Neutrophil (primary cell): Measurements from ENCODE around the gene KLF16.

Experiments used
- H3K27ac ChIP-seq: fragments of 200-600 bp; sonication (generic); 2 replicates; pipeline ENCODE4 v1.5.1; 2016; ENCODE audit warnings: mild to moderate bottlenecking, moderate library complexity
- H3K27me3 ChIP-seq: fragments of 200-600 bp; sonication (generic); 2 replicates; pipeline ENCODE4 v1.6.0; 2016; ENCODE audit warnings: mild to moderate bottlenecking
- H3K36me3 ChIP-seq: fragments of 200-600 bp; sonication (generic); 2 replicates; pipeline ENCODE4 v1.5.1; 2017
- H3K4me1 ChIP-seq, 2 experiments: fragments of 200-600 bp in 1 of 2; sonication (generic) in 1 of 2; 1 replicate in 1 of 2; 2 replicates in 1 of 2; pipeline versions ENCODE4 v1.5.1 to v1.6.1; 2013 to 2016; ENCODE audit warnings: low read depth in 1 of 2, low read length in 1 of 2, mild to moderate bottlenecking in 1 of 2, moderate library complexity in 1 of 2; ENCODE audit not compliant: control insufficient read depth in 1 of 2, insufficient read depth in 1 of 2
- H3K4me3 ChIP-seq, 2 experiments: fragments of 200-600 bp in 1 of 2; sonication (generic) in 1 of 2; 1 replicate in 1 of 2; 2 replicates in 1 of 2; pipeline ENCODE4 v1.5.1; 2013 to 2016; ENCODE audit warnings: low read depth in 1 of 2, low read length in 1 of 2, mild to moderate bottlenecking in 1 of 2, moderate library complexity in 1 of 2
- H3K9me3 ChIP-seq: fragments of 200-600 bp; sonication (generic); 2 replicates; pipeline ENCODE4 v1.5.1; 2016
- CTCF ChIP-seq: fragments of 200-600 bp; sonication (generic); IDR thresholded peaks from 2 replicates; pipeline ENCODE4 v1.5.1; 2016; ENCODE audit warnings: antibody characterized with exemption

Gene KLF16

GRCh38 chr19:1830568-1830967 is 32.8 kb downstream of the KLF16 start:
- H3K36me3 ChIP-seq = peaks cover 52% of the 10 kb centered on the region
- H3K4me1 ChIP-seq = no peaks in the 10 kb centered on the region
- no peak overlapping the region for H3K4me3 ChIP-seq

GRCh38 chr19:1829958-1830357 is 33.4 kb downstream of the KLF16 start:
- Histone ChIP-seq H3K9me3 (no peaks in the 10 kb centered on the region), H3K4me3 (no peak overlapping the region), H3K27ac (no peak overlapping the region), H3K27me3 (no peaks in the 10 kb centered on the region), H3K36me3 (peaks cover 53% of the 10 kb centered on the region), H3K4me1 (no peaks in the 10 kb centered on the region)
- no peak for TF ChIP-seq CTCF

More at GRCh38 chr19:1830568-1830967, 32.8 kb downstream of the KLF16 start:
- H3K9me3 ChIP-seq = no peaks in the 10 kb centered on the region
- H3K27me3 ChIP-seq = no peaks in the 10 kb centered on the region
- no peak for TF ChIP-seq CTCF
- H3K27ac ChIP-seq = no peak overlapping the region

- H3K27ac ChIP-seq = no peak overlapping the region
- TF ChIP-seq CTCF = no peak
- peaks cover 67% of the 10 kb centered on the region for H3K36me3 ChIP-seq
- H3K9me3 ChIP-seq = no peaks in the 10 kb centered on the region
- no peaks in the 10 kb centered on the region for H3K27me3 ChIP-seq
- no peak overlapping the region for H3K4me3 ChIP-seq
- no peaks in the 10 kb centered on the region for H3K4me1 ChIP-seq
Measured at GRCh38 chr19:1828279-1829238, 34.8 kb downstream of the KLF16 start.

GRCh38 chr19:1827566-1828278 is 35.7 kb downstream of the KLF16 start:
- TF ChIP-seq CTCF = no peak
- Histone ChIP-seq H3K36me3 (peaks cover 75% of the 10 kb centered on the region), H3K4me3 (no peak overlapping the region)

GRCh38 chr19:1826557-1827521 is 36.5 kb downstream of the KLF16 start:
- peaks cover 80% of the 10 kb centered on the region for H3K36me3 ChIP-seq
- H3K9me3 ChIP-seq = no peaks in the 10 kb centered on the region
- H3K27ac ChIP-seq = no peak overlapping the region
- no peaks in the 10 kb centered on the region for H3K4me1 ChIP-seq
- H3K4me3 ChIP-seq = no peak overlapping the region
- no peak for TF ChIP-seq CTCF
- H3K27me3 ChIP-seq = no peaks in the 10 kb centered on the region

More at GRCh38 chr19:1827566-1828278, 35.7 kb downstream of the KLF16 start:
- Histone ChIP-seq H3K4me1 (no peaks in the 10 kb centered on the region), H3K27me3 (no peaks in the 10 kb centered on the region), H3K27ac (no peak overlapping the region), H3K9me3 (no peaks in the 10 kb centered on the region)
